Measurements from ENCODE around the gene TTLL4. TPM values are rescaled to one million over a fixed set of nuclear protein-coding genes. Genes with fewer than 3 reads are reported as not detected.

Gene TTLL4
- total and polyA plus RNA-seq, 2 of the 8 experiments (the other 6 are each of a cell fraction or from before 2014, with no cell fraction given) = 71.1 to 105 TPM

- TF ChIP-seq BRCA1 (IDR thresholded peaks at IDR 0.05; ENCODE audit: low read depth, low read length) = no peak
These were observed 46.2 kb downstream of the TTLL4 start (continued) for GRCh38 chr2:218756599-218757377.

Data from H1 (cell line).